HG02623 (cell line): ENCODE measurements around the gene OLFM2.
"Not testable (repeated sequence)": the region's sequence is repeated elsewhere in the genome, so short reads cannot be mapped to it uniquely, and the experiment has no call there.

Source experiments
- ATAC-seq: cut with Tn5 transposase; IDR thresholded peaks from one replicate; pipeline ENCODE4 v1.9.1; 2021; ENCODE audit warnings: moderate library complexity; ENCODE audit not compliant: unreplicated experiment

OLFM2 gene

DNA sequence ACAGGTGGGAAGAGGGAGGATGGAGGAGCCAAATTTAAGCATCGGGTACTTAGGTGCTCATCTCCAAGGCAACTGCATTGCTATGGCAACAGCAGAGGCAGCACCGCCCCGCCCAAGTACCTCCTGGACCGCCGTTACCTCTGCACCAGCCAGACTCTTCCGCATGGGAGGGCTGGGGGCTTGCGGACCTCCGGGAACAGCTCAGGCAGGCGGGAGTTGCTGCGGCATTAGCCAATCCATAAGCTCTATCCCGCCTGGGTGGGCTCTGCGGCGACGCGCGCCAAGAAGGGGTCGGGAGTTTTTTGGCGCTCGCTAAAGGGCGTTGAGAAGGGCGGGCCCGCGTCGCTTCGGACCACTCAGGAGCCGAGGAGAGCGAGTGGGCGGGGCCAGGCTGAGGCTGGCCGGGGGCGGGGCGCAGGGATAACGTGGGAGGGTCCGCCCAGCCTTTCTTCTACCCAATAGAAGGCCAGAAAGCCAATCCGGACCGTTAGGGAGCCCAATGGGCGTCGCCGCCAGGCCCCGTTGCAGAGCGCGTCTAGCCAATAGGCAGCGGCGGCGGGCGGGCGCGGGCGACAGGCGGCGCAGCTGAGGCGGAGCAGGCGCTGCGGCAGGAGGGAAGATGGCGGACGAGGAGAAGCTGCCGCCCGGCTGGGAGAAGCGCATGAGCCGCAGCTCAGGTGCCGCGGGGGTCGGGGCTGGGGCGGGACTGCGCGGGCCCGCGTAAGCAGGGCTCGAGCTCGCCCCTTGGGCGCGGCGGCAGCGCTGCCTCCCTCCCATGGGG, 101.4 kb downstream of the OLFM2 start, which contains the start of gene PIN1:
TSS of gene PIN1 (plus strand) at position 593 of the 781 bp plus-strand sequence. CDS start at position 620, 27 bp downstream.
- peak; percentile 95 for ATAC-seq

DNA sequence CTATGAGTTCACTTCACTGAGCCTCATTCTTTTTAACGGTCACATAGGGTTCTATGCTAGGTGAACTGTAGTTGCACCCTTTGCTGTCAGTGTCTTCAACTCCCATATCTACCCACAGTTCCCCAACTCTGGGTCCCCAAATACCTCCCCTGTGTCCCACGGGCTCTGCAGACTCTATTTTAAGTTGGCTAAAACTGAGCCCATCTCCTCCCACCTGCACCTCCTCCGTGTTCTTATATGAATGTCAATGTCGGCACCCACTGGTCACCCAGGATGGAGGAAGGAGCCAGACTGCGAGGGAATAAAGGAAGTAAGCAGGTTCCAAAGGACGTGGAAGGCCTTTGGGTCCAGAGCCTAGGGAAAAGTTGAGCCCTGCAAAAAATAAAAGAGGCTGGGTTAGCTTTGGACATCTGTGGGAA, 102.0 kb downstream of the OLFM2 start:
- no peak for ATAC-seq

GRCh38 chr19:9828551-9829063, 107.7 kb downstream of the OLFM2 start:
- no peak for ATAC-seq

- ATAC-seq = peak; percentile 90
Observed at GRCh38 chr19:9827289-9828238, 108.8 kb downstream of the OLFM2 start, which contains the start of gene UBL5. Gene UBL5, plus strand, starts transcription at chr19:9827918. Its CDS starts 420 bp downstream, at chr19:9828338.

DNA sequence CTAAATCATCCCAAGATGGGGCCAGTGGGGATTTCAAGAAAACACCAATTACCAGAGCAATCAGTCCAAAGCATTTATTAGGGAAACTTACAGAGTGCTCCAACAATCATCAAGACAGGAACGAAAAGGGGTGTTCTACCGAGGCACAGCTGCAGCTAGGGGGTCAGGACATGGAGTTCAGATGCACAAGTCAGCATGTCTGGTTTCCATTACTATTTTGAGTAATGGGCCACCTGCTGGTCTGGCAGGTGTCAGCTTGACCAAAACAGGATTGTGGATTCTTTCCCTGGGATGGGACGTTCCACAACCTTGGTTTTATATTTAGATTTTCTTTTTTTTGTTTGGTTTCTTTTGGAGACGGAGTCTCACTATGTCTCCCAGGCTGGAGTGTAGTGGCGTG, 112.5 kb downstream of the OLFM2 start:
- ATAC-seq = no peak

DNA sequence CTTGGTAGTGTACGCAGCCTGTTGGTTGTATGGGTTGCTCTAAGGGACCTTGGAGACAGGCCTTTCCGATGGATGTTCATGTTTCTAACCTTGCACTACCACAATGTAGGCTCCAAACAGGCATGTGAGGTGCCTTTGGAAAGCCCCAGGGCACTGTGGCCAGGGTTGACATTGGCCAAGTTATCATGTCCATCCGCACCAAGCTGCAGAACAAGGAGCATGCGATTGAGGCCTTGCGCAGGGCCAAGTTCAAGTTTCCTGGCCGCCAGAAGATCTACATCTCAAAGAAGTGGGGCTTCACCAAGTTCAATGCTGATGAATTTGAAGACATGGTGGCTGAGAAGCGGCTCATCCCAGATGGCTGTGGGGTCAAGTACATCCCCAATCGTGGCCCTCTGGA, 116.3 kb downstream of the OLFM2 start:
- not testable (repeated sequence) for ATAC-seq

- ATAC-seq = no peak
Observed at GRCh38 chr19:9819596-9819909, 116.8 kb downstream of the OLFM2 start.

- peak; percentile 84 for ATAC-seq
Observed at GRCh38 chr19:9818734-9819595, 117.3 kb downstream of the OLFM2 start, which contains the start of gene FBXL12. Gene FBXL12, minus strand, starts transcription at chr19:9819079. Its CDS starts 266 bp downstream, at chr19:9818813.

GRCh38 chr19:9818175-9818733, 118.1 kb downstream of the OLFM2 start:
- ATAC-seq = no peak

DNA sequence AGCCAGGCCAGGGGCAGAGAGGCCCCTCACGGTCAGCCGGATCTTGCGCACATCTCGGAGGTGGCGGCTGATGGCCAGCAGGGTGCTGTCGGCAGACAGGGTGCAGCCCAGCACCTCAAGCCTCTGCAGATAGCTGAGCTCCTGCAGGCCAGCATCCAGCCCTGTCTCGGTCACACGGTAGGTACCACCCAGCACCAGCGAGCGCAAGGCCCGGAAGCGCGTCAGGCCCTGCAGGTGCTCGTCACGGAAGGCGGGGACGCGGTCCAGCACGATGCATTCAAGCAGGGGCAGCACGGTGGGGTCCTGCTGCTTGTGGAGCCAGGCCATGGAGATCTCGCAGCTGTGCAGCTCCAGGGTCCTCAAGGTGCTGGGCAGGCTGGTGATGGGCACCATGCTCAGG, 125.2 kb downstream of the OLFM2 start:
- no peak for ATAC-seq

GRCh38 chr19:9808855-9809824, 127.2 kb downstream of the OLFM2 start:
- ATAC-seq = no peak

GRCh38 chr19:9806803-9807202, 129.5 kb downstream of the OLFM2 start:
- no peak for ATAC-seq
